ENCODE results near the gene STYX. TPM values are rescaled to one million over a fixed set of nuclear protein-coding genes. Genes with fewer than 3 reads are reported as not detected.

STYX gene
- total RNA-seq, 1 experiment from 2014 or later: 24.0 TPM

DNA sequence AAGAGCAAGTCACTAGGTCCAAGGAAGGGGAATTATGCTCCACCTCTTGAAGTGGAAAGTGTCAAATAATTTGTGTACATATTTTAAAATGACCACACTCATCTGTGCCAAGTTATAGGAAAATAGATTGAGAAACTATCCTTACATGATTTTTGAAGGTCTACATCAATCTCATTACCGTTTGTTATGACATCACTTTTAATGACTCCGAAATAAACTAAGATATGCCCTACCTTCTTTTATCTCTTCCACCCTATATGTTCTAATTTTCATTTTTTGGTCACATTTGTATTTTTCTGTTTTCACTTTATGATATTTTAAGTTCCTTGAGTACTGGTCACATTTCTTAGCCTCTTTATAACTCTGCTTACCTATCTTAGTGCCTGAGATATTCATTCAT is 26.3 kb upstream of the STYX start:
- no peaks in the 10 kb centered on the region; the same call in 1 of the 2 replicates for H3K27me3 Mint-ChIP-seq (ENCODE audit: low read depth)

More for the DNA sequence above, 26.3 kb upstream of the STYX start:
- no peaks in the 10 kb centered on the region for H3K4me1 ChIP-seq (ENCODE audit: insufficient read depth, low read length)
- TF ChIP-seq, protein P1, sequence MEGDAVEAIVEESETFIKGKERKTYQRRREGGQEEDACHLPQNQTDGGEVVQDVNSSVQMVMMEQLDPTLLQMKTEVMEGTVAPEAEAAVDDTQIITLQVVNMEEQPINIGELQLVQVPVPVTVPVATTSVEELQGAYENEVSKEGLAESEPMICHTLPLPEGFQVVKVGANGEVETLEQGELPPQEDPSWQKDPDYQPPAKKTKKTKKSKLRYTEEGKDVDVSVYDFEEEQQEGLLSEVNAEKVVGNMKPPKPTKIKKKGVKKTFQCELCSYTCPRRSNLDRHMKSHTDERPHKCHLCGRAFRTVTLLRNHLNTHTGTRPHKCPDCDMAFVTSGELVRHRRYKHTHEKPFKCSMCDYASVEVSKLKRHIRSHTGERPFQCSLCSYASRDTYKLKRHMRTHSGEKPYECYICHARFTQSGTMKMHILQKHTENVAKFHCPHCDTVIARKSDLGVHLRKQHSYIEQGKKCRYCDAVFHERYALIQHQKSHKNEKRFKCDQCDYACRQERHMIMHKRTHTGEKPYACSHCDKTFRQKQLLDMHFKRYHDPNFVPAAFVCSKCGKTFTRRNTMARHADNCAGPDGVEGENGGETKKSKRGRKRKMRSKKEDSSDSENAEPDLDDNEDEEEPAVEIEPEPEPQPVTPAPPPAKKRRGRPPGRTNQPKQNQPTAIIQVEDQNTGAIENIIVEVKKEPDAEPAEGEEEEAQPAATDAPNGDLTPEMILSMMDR (conservative IDR thresholded peaks at IDR 0.05): no peak
- H3K56ac ChIP-seq (ENCODE audit: insufficient read length, low read depth, low read length): no peak overlapping the region
- H3K4me2 ChIP-seq (ENCODE audit: insufficient read depth, insufficient read length, low read length): no peak overlapping the region
- H4K91ac ChIP-seq (ENCODE audit: insufficient read length, low read depth, low read length): no peak overlapping the region
- Mint-ChIP-seq H3K36me3 (ENCODE audit: insufficient read depth in 1 of 3, low read depth in 3 of 3) (peaks cover 12 to 19% (median 14%) of the 10 kb centered on the region in 3 experiments; a peak in 6 of 7 replicates), H3K27ac (no peak overlapping the region), H3K4me3 (no peak overlapping the region), H3K9me3 (no peaks in the 10 kb centered on the region; a peak in 1 of 5 replicates), H3K4me1 (peaks cover 10 to 21% of the 10 kb centered on the region in 2 experiments)
- no peak overlapping the region for H2AK5ac ChIP-seq (ENCODE audit: insufficient read length, low read length)
- H2BK120ac ChIP-seq (ENCODE audit: low read depth, low read length, poor library complexity, severe bottlenecking): no peak overlapping the region
- no peak overlapping the region for H3K23ac ChIP-seq (ENCODE audit: insufficient read length, low read depth, low read length)
- H3K9ac ChIP-seq (ENCODE audit: extremely low read depth, insufficient read length, low read length): no peak overlapping the region
- H2BK12ac ChIP-seq (ENCODE audit: insufficient read length, low read depth, low read length): no peak overlapping the region
- no peak overlapping the region for H2AFZ ChIP-seq (ENCODE audit: low read length)
- H3K79me2 ChIP-seq (ENCODE audit: insufficient read depth, low read length): peaks cover 10% of the 10 kb centered on the region; the same call in 1 of the 2 replicates
- H4K20me1 ChIP-seq (ENCODE audit: control insufficient read depth, insufficient read depth, insufficient read length): no peaks in the 10 kb centered on the region
- no peak overlapping the region for H2BK15ac ChIP-seq (ENCODE audit: low read depth, low read length)
- no peak overlapping the region for H3T11ph ChIP-seq (ENCODE audit: low read length)
- H3K14ac ChIP-seq (ENCODE audit: insufficient read depth, low read length): no peak overlapping the region
- H4K8ac ChIP-seq (replicated peaks; ENCODE audit: insufficient read length, low read depth, low read length): no peak overlapping the region
- H3K23me2 ChIP-seq (ENCODE audit: insufficient read length, low read depth, low read length, poor library complexity, severe bottlenecking): no peaks in the 10 kb centered on the region
- WGBS (ENCODE audit: extremely low coverage, insufficient read length, low lambda C conversion rate): no CpG with 5 or more reads among the region's 2 CpGs
- DNase-seq: no peak
- H4K5ac ChIP-seq (ENCODE audit: insufficient read length, low read depth, low read length): no peak overlapping the region
- no peak overlapping the region for H3K18ac ChIP-seq (ENCODE audit: insufficient read length, low read depth, low read length)
- no peak overlapping the region for H3K4ac ChIP-seq (ENCODE audit: low read depth, low read length)
- H3K27me3 ChIP-seq (ENCODE audit: insufficient read depth, low read length): no peaks in the 10 kb centered on the region
- H2BK5ac ChIP-seq (ENCODE audit: insufficient read length, low read length): no peak overlapping the region
- no peak overlapping the region for H3K27ac ChIP-seq (ENCODE audit: insufficient read length, low read depth, low read length)
- no peaks in the 10 kb centered on the region for H3K9me3 ChIP-seq (ENCODE audit: control insufficient read depth, low read depth, low read length)
- no peak overlapping the region for H2BK20ac ChIP-seq (ENCODE audit: low read depth, low read length, poor library complexity, severe bottlenecking)
- peaks cover 6% of the 10 kb centered on the region for H3K79me1 ChIP-seq (ENCODE audit: insufficient read depth, low read depth, low read length, poor library complexity, severe bottlenecking)

Measured in H9 (cell line).